Muscle layer of colon (tissue), 2 donors: ENCODE results near the gene DLG4.

Experiments
- H3K27ac ChIP-seq: one replicate; pipeline ENCODE4 v1.7.0; 2013; ENCODE audit warnings: low read depth, mild to moderate bottlenecking, low read length, moderate library complexity
- H3K27me3 ChIP-seq, 2 donors: one replicate each; pipeline ENCODE4 v1.7.0; 2013; ENCODE audit warnings: low read length in 2 of 2, mild to moderate bottlenecking in 2 of 2; ENCODE audit not compliant: insufficient read depth in 2 of 2, control insufficient read depth in 1 of 2
- H3K36me3 ChIP-seq: one replicate; pipeline ENCODE4 v1.7.0; 2013; ENCODE audit warnings: mild to moderate bottlenecking, low read length; ENCODE audit not compliant: insufficient read depth
- H3K4me1 ChIP-seq: one replicate; pipeline ENCODE4 v1.7.0; 2013; ENCODE audit warnings: mild to moderate bottlenecking, low read length; ENCODE audit not compliant: insufficient read depth
- H3K4me3 ChIP-seq, 2 donors: one replicate each; pipeline ENCODE4 v1.7.0; 2013; ENCODE audit warnings: low read length in 2 of 2, low read depth in 1 of 2, mild to moderate bottlenecking in 1 of 2, moderate library complexity in 1 of 2
- H3K9ac ChIP-seq: one replicate; pipeline ENCODE4 v1.7.0; 2013; ENCODE audit warnings: low read length
- H3K9me3 ChIP-seq: one replicate; pipeline ENCODE4 v1.7.0; 2013; ENCODE audit warnings: mild to moderate bottlenecking, low read length
- donor health status: abdominal sarcoma.
- donor health status: Adenocarcinoma of cecum.

Gene DLG4

GRCh38 chr17:7217113-7217987, 2.3 kb downstream of the DLG4 start:
- H3K27me3 ChIP-seq, result no peaks in the 10 kb centered on the region
- peaks cover 60% of the 10 kb centered on the region for H3K4me1 ChIP-seq
- no peaks in the 10 kb centered on the region for H3K9me3 ChIP-seq
- H3K36me3 ChIP-seq, result peaks cover 10% of the 10 kb centered on the region
- peak overlapping the region; percentile 66 to 79 for H3K4me3 ChIP-seq
- H3K27ac ChIP-seq, result peak overlapping the region; percentile 83
- H3K9ac ChIP-seq, result peak overlapping the region; percentile 86

- H3K4me3 ChIP-seq, result peak overlapping the region; percentile 53 to 66
- peak overlapping the region; percentile 83 for H3K27ac ChIP-seq
- H3K9ac ChIP-seq, result peak overlapping the region; percentile 61
- peaks cover 6% of the 10 kb centered on the region for H3K36me3 ChIP-seq
- no peaks in the 10 kb centered on the region for H3K9me3 ChIP-seq
- peaks cover 65% of the 10 kb centered on the region for H3K4me1 ChIP-seq
- no peaks in the 10 kb centered on the region for H3K27me3 ChIP-seq
These were observed 3.2 kb downstream of the DLG4 start for GRCh38 chr17:7216242-7217112.

GRCh38 chr17:7215652-7216180, 3.9 kb downstream of the DLG4 start:
- H3K9me3 ChIP-seq, result no peaks in the 10 kb centered on the region
- peak overlapping the region; percentile 61 for H3K9ac ChIP-seq
- H3K4me3 ChIP-seq, result peak overlapping the region in 1 of 2 donors; percentile 85
- H3K4me1 ChIP-seq, result peaks cover 58% of the 10 kb centered on the region
- no peaks in the 10 kb centered on the region for H3K27me3 ChIP-seq
- H3K27ac ChIP-seq, result peak overlapping the region; percentile 61
- H3K36me3 ChIP-seq, result no peaks in the 10 kb centered on the region

- Histone ChIP-seq H3K9ac (no peak overlapping the region), H3K27ac (peak overlapping the region; percentile 50), H3K9me3 (no peaks in the 10 kb centered on the region), H3K36me3 (no peaks in the 10 kb centered on the region), H3K4me1 (peaks cover 53% of the 10 kb centered on the region), H3K4me3 (peak overlapping the region in 1 of 2 donors; percentile 85), H3K27me3 (no peaks in the 10 kb centered on the region)
These were observed 4.4 kb downstream of the DLG4 start for GRCh38 chr17:7215136-7215638.

- Histone ChIP-seq H3K36me3 (no peaks in the 10 kb centered on the region), H3K4me3 (peak overlapping the region; percentile 39 to 85), H3K9ac (no peak overlapping the region), H3K27me3 (no peaks in the 10 kb centered on the region), H3K9me3 (no peaks in the 10 kb centered on the region), H3K4me1 (peaks cover 52% of the 10 kb centered on the region), H3K27ac (peak overlapping the region; percentile 90)
These were observed 5.1 kb downstream of the DLG4 start for GRCh38 chr17:7214300-7215135.

- no peak overlapping the region for H3K27ac ChIP-seq
- H3K4me3 ChIP-seq, result peak overlapping the region; percentile 39 to 85
- no peaks in the 10 kb centered on the region for H3K9me3 ChIP-seq
- H3K4me1 ChIP-seq, result peaks cover 45% of the 10 kb centered on the region
- H3K27me3 ChIP-seq, result no peaks in the 10 kb centered on the region
- H3K36me3 ChIP-seq, result no peaks in the 10 kb centered on the region
- H3K9ac ChIP-seq, result no peak overlapping the region
These were observed 5.7 kb downstream of the DLG4 start for GRCh38 chr17:7213895-7214299.

- Histone ChIP-seq H3K27ac (no peak overlapping the region), H3K4me3 (no peak overlapping the region), H3K27me3 (no peaks in the 10 kb centered on the region), H3K4me1 (peaks cover 33% of the 10 kb centered on the region), H3K36me3 (no peaks in the 10 kb centered on the region), H3K9ac (no peak overlapping the region), H3K9me3 (no peaks in the 10 kb centered on the region)
These were observed 8.0 kb downstream of the DLG4 start for GRCh38 chr17:7211491-7212273.

- H3K9ac ChIP-seq, result no peak overlapping the region
- H3K27ac ChIP-seq, result no peak overlapping the region
- H3K27me3 ChIP-seq, result no peaks in the 10 kb centered on the region
- no peaks in the 10 kb centered on the region for H3K36me3 ChIP-seq
- H3K9me3 ChIP-seq, result no peaks in the 10 kb centered on the region
- no peak overlapping the region for H3K4me3 ChIP-seq
- peaks cover 30% of the 10 kb centered on the region for H3K4me1 ChIP-seq
These were observed 10.7 kb downstream of the DLG4 start for GRCh38 chr17:7208754-7209460.

GRCh38 chr17:7208027-7208571, 11.5 kb downstream of the DLG4 start:
- H3K36me3 ChIP-seq, result peaks cover 8% of the 10 kb centered on the region
- no peak overlapping the region for H3K4me3 ChIP-seq
- peaks cover 23% of the 10 kb centered on the region for H3K4me1 ChIP-seq
- no peak overlapping the region for H3K27ac ChIP-seq
- H3K27me3 ChIP-seq, result no peaks in the 10 kb centered on the region
- H3K9me3 ChIP-seq, result no peaks in the 10 kb centered on the region
- no peak overlapping the region for H3K9ac ChIP-seq
